Stimulated activated CD4-positive, alpha-beta T cell treated with anti-CD3 and anti-CD28 coated beads, Interleukin-15, amount 100 ng/mL, for 1 hour (primary cell): ENCODE data around the gene PIK3C3.
"Not testable (repeated sequence)": the region's sequence is repeated elsewhere in the genome, so short reads cannot be mapped to it uniquely, and the experiment has no call there.

ENCODE experiments used
- DNase-seq, 2 donors: peaks; one replicate each; pipeline ENCODE4 v3.0.0-alpha.2; 2020; ENCODE audit warnings: low read depth in 1 of 2, low spot score in 1 of 2

Gene PIK3C3

DNA sequence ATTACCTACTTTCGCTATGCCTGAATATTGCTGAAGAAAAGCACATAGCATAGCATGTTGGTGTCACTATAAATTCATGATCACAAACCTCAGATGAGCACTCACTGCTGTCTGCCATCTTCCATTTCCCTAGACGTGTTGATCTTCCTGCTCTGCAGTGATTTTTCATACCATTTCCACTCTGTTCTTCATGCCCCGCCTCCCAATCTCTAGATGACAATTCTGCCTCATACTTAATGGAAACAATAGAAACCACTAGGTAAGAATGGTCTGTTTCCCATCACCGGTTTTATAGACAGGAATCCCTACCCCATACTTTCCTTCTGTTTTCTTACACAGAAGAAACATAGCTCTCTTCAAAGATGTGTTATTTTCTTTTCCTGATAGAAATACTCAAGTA lies 63.8 kb downstream of the PIK3C3 start:
- DNase-seq: no peak

DNA sequence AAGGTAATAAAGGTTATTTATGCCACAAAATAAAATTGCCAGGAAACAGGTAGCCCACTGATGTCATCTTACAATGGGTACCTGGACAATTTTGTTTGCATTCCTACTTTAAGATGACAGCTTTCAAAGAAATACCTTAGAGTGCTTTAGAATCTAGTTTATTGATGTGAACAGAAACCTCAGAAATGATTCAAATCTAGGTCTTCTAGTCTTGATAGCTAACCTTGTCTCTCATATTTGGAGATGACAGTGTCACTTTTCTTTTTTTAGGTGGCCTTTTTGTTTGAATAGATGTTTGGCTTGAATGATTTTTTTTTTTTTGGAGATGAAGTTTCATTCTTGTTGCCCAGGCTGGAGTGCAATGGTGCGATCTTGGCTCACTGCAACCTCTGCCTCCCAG lies 69.1 kb downstream of the PIK3C3 start:
- DNase-seq: no peak

GRCh38 chr18:42025491-42025890 lies 70.5 kb downstream of the PIK3C3 start:
- no peak for DNase-seq

DNA sequence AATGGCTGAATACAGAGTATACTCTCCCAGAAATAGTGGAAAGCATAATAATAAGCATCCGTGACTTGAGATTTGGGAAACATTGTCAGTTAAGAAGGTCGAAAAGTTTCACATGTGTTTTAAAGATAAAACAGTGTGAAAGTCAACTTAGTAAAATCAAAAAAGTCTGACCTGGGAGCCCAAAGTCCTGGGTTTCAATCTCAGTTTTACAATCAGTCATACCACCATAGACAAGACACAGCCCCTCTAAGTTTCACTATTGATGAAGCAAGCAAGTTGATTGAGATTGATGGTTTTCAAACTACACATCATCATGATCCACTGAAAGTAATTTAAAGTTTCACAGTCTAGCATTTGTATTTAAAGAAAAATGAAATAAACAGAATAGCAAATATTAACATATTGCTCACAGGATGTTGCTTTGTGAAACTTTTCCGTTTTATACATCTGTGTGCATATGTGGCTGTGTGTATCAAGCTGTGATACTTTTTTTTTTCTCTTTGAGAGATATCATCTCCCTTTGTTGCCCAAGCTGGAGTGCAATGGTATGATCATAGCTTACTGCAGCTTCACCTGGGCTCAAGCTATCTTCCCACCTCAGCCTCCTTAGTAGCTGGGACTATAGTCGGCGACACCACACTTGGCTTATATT lies 71.1 kb downstream of the PIK3C3 start:
- DNase-seq: no peak

DNA sequence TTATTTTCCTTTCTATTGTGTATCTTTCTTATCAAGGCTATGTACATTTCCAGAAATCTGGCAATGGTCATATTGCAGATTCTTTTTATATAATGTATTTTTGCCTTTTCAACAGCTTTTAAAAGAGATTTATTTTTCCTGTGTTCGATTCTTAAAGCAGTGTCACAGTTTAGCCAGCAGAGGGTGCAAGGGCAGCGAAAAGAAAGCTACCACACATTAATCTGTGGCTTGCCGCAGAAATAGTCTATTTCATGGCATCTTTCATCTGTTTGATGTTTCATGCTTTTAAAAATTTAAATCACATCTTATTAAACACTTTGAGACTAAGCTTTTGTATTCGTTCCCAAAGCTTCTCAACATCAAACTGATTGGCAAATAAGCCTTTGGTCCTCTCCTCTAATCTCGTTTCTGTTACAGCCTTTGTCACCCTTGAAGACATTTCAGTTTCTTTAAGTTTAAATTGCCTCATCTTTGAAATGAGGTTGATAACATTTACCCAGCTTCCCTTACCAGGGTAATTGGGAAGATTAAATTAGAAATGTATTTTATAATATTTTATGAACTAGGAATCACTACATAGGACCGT lies 73.3 kb downstream of the PIK3C3 start:
- DNase-seq: no peak

- no peak for DNase-seq
Measured at GRCh38 chr18:42029092-42029491, 74.1 kb downstream of the PIK3C3 start.

GRCh38 chr18:42030586-42031182 lies 75.7 kb downstream of the PIK3C3 start:
- DNase-seq: no peak

- no peak for DNase-seq
Measured at GRCh38 chr18:42032447-42032846, 77.4 kb downstream of the PIK3C3 start.

GRCh38 chr18:42033137-42033810 lies 78.2 kb downstream of the PIK3C3 start:
- no peak for DNase-seq

DNA sequence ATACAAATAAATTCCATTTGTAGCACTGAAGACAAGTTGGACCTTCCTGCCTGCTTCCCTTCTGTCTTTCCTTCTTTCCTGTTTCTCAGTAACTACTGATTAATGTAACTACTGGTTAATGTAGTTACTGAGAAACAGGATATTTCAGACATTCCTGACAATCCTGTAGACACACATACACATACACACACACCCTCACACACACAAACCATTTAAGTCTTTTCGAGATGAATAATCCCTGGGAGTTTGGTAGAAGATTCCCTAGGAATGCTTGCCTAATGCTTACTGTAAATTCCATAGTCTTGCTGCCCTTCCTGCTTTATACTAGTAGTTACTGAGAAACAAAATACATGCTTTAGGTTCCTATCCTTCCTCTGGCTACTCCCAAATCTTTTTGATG lies 83.9 kb downstream of the PIK3C3 start:
- DNase-seq: no peak

DNA sequence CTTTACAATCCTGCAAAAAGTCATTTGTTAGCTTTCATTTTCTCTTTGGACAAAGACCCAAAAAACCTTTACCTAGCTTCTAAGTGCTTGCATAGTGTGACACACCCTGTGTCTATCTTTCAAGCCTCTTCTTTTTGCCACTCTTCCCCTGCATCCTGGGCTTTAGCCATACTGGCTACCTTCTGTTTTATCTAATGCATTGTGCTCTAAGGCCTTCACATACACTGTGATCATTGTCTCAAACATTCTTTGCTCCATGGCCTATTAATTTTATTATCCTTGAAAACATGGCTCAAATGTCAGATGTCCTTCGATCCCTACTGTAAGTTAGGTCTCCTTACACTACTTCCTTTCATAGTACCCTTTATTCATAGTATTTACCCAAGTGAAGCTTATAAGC lies 84.4 kb downstream of the PIK3C3 start:
- DNase-seq: no peak

DNA sequence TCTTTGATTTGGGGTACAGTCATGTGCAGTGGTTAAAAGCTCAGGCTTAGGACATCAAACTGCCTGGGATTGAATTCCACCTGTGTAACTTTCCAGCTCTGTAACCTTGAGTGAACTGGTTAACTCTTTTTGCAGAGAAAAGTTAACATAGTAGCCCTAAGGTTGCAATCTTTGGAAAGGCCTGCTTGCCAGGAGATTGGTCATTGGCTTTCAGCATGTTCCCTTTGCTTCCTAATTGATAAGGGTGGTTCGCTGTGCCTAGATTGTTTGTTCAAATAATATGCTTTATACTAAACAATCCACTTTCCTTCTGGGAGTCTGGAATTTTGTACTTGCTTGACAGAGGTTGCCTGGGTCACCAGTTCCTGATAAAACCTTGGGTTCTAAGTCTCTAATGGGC lies 86.8 kb downstream of the PIK3C3 start:
- DNase-seq: no peak

- DNase-seq: no peak
Measured at GRCh38 chr18:42045346-42045745, 90.3 kb downstream of the PIK3C3 start.

DNA sequence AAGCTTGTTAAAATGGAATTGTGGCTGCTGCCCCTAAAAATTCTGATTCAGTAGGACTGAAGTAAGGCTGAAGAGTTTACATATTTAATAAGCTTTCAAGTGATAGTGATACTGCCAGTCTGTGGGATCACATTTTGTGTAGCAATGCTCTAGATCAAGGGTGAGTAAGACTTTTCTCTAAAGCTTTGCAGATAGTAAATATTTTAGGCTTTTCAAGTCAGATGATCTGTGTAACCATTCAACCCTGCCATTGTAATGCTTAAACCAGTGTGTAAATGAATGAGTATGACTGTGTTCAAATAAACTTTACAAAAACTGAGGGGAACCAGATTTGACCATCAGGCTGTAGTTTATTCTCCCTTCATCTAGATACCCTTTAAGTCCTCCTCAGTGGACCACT lies 92.7 kb downstream of the PIK3C3 start:
- no peak for DNase-seq

DNA sequence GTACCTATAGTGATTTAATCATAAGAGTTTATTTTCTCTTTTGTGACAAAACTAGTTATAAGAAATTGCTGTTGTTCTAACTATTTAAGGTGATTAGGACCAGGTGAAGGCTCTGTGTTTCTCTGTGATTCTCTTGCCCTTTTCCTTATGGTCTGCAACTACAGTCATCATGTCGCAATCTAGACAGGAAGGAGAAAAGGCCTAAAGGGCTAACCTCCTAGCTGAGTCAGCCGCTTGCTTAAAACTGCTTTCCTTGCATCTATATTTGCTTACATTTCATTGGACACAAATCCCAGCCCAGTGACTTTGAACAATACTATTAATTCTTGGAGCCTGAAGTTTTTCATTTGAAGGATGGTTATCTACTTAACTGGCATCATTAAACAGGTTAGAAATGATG lies 93.1 kb downstream of the PIK3C3 start:
- DNase-seq: no peak

DNA sequence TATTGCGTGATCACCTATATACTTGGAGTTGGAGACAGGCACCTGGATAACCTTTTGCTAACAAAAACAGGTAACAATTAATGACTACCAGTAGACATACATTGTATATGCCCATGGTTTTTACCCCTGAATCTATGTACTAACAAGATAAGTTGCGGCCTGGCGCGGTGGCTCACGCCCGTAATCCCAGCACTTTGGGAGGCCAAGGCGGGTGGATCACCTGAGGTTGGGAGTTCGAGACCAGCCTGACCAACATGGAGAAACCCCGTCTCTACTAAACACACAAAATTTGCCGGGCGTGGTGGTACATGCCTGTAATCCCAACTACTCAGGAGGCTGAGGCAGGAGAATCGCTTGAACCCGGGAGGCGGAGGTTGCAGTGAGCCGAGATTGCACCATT lies 94.5 kb downstream of the PIK3C3 start:
- DNase-seq: not testable (repeated sequence)

- DNase-seq: no peak
Measured at GRCh38 chr18:42051411-42051810, 96.4 kb downstream of the PIK3C3 start.

- no peak for DNase-seq
Measured at GRCh38 chr18:42052122-42052708, 97.2 kb downstream of the PIK3C3 start.

- peak; percentile 4 to 20 for DNase-seq
Measured at GRCh38 chr18:42053188-42053781, 98.3 kb downstream of the PIK3C3 start.

- no peak for DNase-seq
Measured at GRCh38 chr18:42064109-42064508, 109.1 kb downstream of the PIK3C3 start.

DNA sequence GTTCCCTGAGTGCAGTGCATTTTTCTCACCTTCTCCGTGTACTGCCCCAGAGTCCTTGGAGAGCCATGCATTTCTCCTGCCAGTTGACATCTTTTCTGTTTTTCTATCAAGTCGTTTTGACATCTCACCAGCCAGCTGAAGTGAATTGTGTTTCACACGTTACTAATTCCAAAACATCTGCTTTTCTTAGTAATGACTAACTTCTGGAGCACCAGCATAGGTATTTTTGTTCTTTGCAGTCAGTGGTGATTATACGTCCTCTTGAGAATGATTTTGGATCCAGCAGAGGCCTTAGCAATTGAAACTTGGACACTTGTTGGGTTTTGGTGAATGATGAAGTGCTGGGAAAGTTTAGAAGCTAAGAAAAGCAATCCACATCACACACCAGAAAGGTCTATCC lies 112.5 kb downstream of the PIK3C3 start:
- DNase-seq: no peak

DNA sequence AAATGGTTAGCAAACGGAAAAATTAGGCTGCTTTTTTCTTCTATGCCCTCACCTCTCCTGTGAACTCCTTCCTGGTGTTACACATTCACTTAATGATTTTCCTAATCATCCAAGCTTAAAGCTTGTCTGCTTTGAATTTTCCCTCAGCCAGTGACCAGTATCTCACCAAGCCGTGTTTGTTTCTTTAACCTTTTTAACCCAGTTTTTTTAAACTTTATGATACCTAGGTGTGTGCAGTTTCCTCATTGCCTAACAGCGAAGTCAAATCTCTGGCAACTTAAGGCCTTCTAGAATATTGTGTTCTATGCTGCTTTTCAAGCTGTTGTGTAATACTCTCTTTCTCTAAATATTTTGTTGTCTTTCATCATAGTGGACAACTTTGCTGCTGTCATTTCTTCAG lies 113.0 kb downstream of the PIK3C3 start:
- DNase-seq: no peak
